Dermis microvascular lymphatic vessel endothelial cell (primary cell): ENCODE results near the gene PHKG2. TPM values are rescaled to one million over a fixed set of nuclear protein-coding genes. Genes with fewer than 3 reads are reported as not detected.
A peak's percentile ranks its signal among the peaks of the same experiment; 100 is the strongest.

ENCODE experiments used
- DNase-seq, 2 donors: peaks; one replicate each; pipeline versions ENCODE4 v3.0.0 to v3.0.0-alpha.2; 2010; ENCODE audit warnings: low read depth in 2 of 2
- total RNA-seq: library from RNA; depleted of rRNA; stranded (reverse); fragments of >200 nt; gene quantifications from 2 replicates; pipeline ENCODE4 v1.2.1, GENCODE V29; 2014

PHKG2 gene
- total RNA-seq, 1 donor from 2014 or later, result 14.9 TPM

GRCh38 chr16:30755955-30756780 is 7.9 kb downstream of the PHKG2 start:
- DNase-seq, result no peak

GRCh38 chr16:30756781-30757100 is 8.5 kb downstream of the PHKG2 start:
- DNase-seq, result no peak

- DNase-seq, result no peak
Observed at GRCh38 chr16:30757316-30757715, 9.1 kb downstream of the PHKG2 start.

GRCh38 chr16:30758988-30759491 is 10.8 kb downstream of the PHKG2 start:
- DNase-seq, result no peak

- DNase-seq, result no peak
Observed at GRCh38 chr16:30760001-30760559, 11.9 kb downstream of the PHKG2 start.

- DNase-seq, result no peak
Observed at GRCh38 chr16:30760577-30761426, 12.6 kb downstream of the PHKG2 start.

GRCh38 chr16:30761427-30761927 is 13.3 kb downstream of the PHKG2 start:
- DNase-seq, result peak in 1 of 2 donors; percentile 58

- peak; percentile 96 to 98 for DNase-seq
Observed at GRCh38 chr16:30761928-30762902, 14.0 kb downstream of the PHKG2 start, which contains the start of the genes CFAP119 and RNF40. CFAP119 (minus strand) TSS chr16:30762062; CDS start chr16:30761748, 314 bp downstream. RNF40 (plus strand) TSS chr16:30762322; CDS start chr16:30762546, 224 bp downstream.

GRCh38 chr16:30762991-30763725 is 14.9 kb downstream of the PHKG2 start:
- no peak for DNase-seq

- DNase-seq, result no peak
Observed at GRCh38 chr16:30764086-30764485, 15.9 kb downstream of the PHKG2 start.

- no peak for DNase-seq
Observed at GRCh38 chr16:30764816-30765465, 16.7 kb downstream of the PHKG2 start.

GRCh38 chr16:30766206-30766932 is 18.1 kb downstream of the PHKG2 start:
- no peak for DNase-seq

- no peak for DNase-seq
Observed at GRCh38 chr16:30766933-30767284, 18.7 kb downstream of the PHKG2 start.

- no peak for DNase-seq
Observed at GRCh38 chr16:30767767-30768465, 19.7 kb downstream of the PHKG2 start.

- no peak for DNase-seq
Observed at GRCh38 chr16:30768583-30769181, 20.5 kb downstream of the PHKG2 start.

- no peak for DNase-seq
Observed at GRCh38 chr16:30769379-30770089, 21.3 kb downstream of the PHKG2 start.

GRCh38 chr16:30771726-30772125 is 23.5 kb downstream of the PHKG2 start:
- peak in 1 of 2 donors; percentile 53 for DNase-seq
